Nephron progenitor cell (in vitro differentiated cells): Measurements from ENCODE around the gene DGKQ.

Experiments used
- DNase-seq: peaks from one replicate; pipeline ENCODE4 v3.0.0; 2021
- H3K27ac Mint-ChIP-seq: 2 replicates; pipeline ENCODE4 v1.8.0; 2021; ENCODE audit warnings: mild to moderate bottlenecking, moderate library complexity, mixed read lengths
- H3K27me3 Mint-ChIP-seq: 2 replicates; pipeline ENCODE4 v1.8.0; 2021; ENCODE audit warnings: mild to moderate bottlenecking, low read depth, mixed read lengths; ENCODE audit not compliant: poor library complexity
- H3K36me3 Mint-ChIP-seq: 2 replicates; pipeline ENCODE4 v1.8.0; 2021; ENCODE audit warnings: low read depth, mixed read lengths
- H3K4me1 Mint-ChIP-seq: 2 replicates; pipeline ENCODE4 v1.8.0; 2021; ENCODE audit warnings: mixed read lengths
- H3K4me3 Mint-ChIP-seq: 2 replicates; pipeline ENCODE4 v1.8.0; 2021; ENCODE audit warnings: mild to moderate bottlenecking, moderate library complexity, mixed read lengths
- H3K9me3 Mint-ChIP-seq: 2 replicates; pipeline ENCODE4 v1.8.0; 2021; ENCODE audit warnings: mild to moderate bottlenecking, moderate library complexity, mixed read lengths
- CTCF ChIP-seq: fragments of 200-600 bp; sonication (generic); IDR thresholded peaks from 2 replicates; pipeline ENCODE4 v1.5.0; 2021; ENCODE audit warnings: antibody characterized with exemption

Gene DGKQ

GRCh38 chr4:1011666-1012033, 38.3 kb upstream of the DGKQ start:
- Mint-ChIP-seq H3K9me3 (peaks cover 21% of the 10 kb centered on the region), H3K36me3 (peaks cover 13% of the 10 kb centered on the region), H3K27me3 (peaks cover 35% of the 10 kb centered on the region), H3K4me3 (no peak overlapping the region), H3K4me1 (peaks cover 32% of the 10 kb centered on the region), H3K27ac (no peak overlapping the region)
- no peak for DNase-seq
- TF ChIP-seq CTCF = no peak

GRCh38 chr4:1011022-1011665, 37.8 kb upstream of the DGKQ start, which contains the start of gene FGFRL1:
Gene FGFRL1 (plus strand): TSS chr4:1011626. CDS start chr4:1012486, 860 bp downstream.
- no peak for TF ChIP-seq CTCF
- H3K9me3 Mint-ChIP-seq = peaks cover 26% of the 10 kb centered on the region
- H3K4me3 Mint-ChIP-seq = peak within 1 kb of the TSS; percentile 77
- peaks cover 17% of the 10 kb centered on the region for H3K36me3 Mint-ChIP-seq
- DNase-seq = peak; percentile 98
- H3K27ac Mint-ChIP-seq = no peak within 1 kb of the TSS
- peaks cover 40% of the 10 kb centered on the region for H3K27me3 Mint-ChIP-seq
- H3K4me1 Mint-ChIP-seq = peaks cover 28% of the 10 kb centered on the region

- H3K27me3 Mint-ChIP-seq = peaks cover 46% of the 10 kb centered on the region
- peaks cover 17% of the 10 kb centered on the region for H3K36me3 Mint-ChIP-seq
- H3K9me3 Mint-ChIP-seq = peaks cover 30% of the 10 kb centered on the region
- TF ChIP-seq CTCF = no peak
- peaks cover 27% of the 10 kb centered on the region for H3K4me1 Mint-ChIP-seq
- no peak overlapping the region for H3K27ac Mint-ChIP-seq
- H3K4me3 Mint-ChIP-seq = peak overlapping the region; percentile 77
- DNase-seq = no peak
These were observed 37.1 kb upstream of the DGKQ start for GRCh38 chr4:1010395-1011021.

- Mint-ChIP-seq H3K4me3 (no peak overlapping the region), H3K4me1 (peaks cover 27% of the 10 kb centered on the region), H3K27me3 (peaks cover 54% of the 10 kb centered on the region), H3K36me3 (peaks cover 17% of the 10 kb centered on the region), H3K27ac (no peak overlapping the region), H3K9me3 (peaks cover 30% of the 10 kb centered on the region)
- peak; percentile 80 for DNase-seq
- TF ChIP-seq CTCF = peak; percentile 16
These were observed 36.4 kb upstream of the DGKQ start for GRCh38 chr4:1009542-1010394.

GRCh38 chr4:1008840-1009541, 35.6 kb upstream of the DGKQ start:
- Mint-ChIP-seq H3K27ac (no peak overlapping the region), H3K36me3 (peaks cover 15% of the 10 kb centered on the region), H3K27me3 (peaks cover 61% of the 10 kb centered on the region), H3K9me3 (peaks cover 30% of the 10 kb centered on the region), H3K4me3 (peak overlapping the region; percentile 63), H3K4me1 (peaks cover 22% of the 10 kb centered on the region)
- no peak for TF ChIP-seq CTCF
- no peak for DNase-seq
